GM23338 (cell line): ENCODE measurements around the gene DHPS.

ENCODE experiments used
- CTCF ChIP-seq, 2 experiments: fragments of 200-600 bp in 1 of 2; sonication (generic) in 1 of 2; conservative IDR thresholded peaks; 2 replicates each; pipeline versions ENCODE4 v1.5.1 to v1.6.1; 2016 to 2017; ENCODE audit warnings: antibody characterized with exemption in 2 of 2, low read depth in 2 of 2, mild to moderate bottlenecking in 2 of 2, moderate library complexity in 1 of 2
- EZH2 ChIP-seq: fragments of 200-600 bp; sonication (generic); IDR thresholded peaks from one replicate; pipeline ENCODE4 v1.8.0; 2017; ENCODE audit warnings: antibody characterized with exemption, mild to moderate bottlenecking, low read depth; ENCODE audit not compliant: unreplicated experiment
- JUNB ChIP-seq: IDR thresholded peaks from one replicate; pipeline ENCODE4 v1.6.1; 2016; ENCODE audit warnings: antibody characterized with exemption; ENCODE audit not compliant: unreplicated experiment
- NANOG ChIP-seq: IDR thresholded peaks from 2 replicates; pipeline ENCODE4 v1.6.1; 2016; ENCODE audit warnings: antibody characterized with exemption, borderline replicate concordance
- POLR2AphosphoS5 ChIP-seq: IDR thresholded peaks from 2 replicates; pipeline ENCODE4 v1.6.1; 2016; ENCODE audit warnings: antibody characterized with exemption, low read depth
- REST ChIP-seq: IDR thresholded peaks from one replicate; pipeline ENCODE4 v1.6.1; 2018; ENCODE audit warnings: antibody characterized with exemption; ENCODE audit not compliant: unreplicated experiment
- TF ChIP-seq, protein P1 (sequence below): IDR thresholded peaks from 2 replicates; pipeline ENCODE4 v1.6.1; 2016; ENCODE audit warnings: antibody characterized with exemption

- no peak for TF ChIP-seq CTCF (conservative IDR thresholded peaks at IDR 0.05; ENCODE audit: low read depth in 2 of 2)
- TF ChIP-seq JUNB, result no peak
- no peak for TF ChIP-seq NANOG
- TF ChIP-seq EZH2, result no peak
- no peak for TF ChIP-seq REST
- TF ChIP-seq POLR2AphosphoS5, result peak; percentile 89
- TF ChIP-seq, protein P1, sequence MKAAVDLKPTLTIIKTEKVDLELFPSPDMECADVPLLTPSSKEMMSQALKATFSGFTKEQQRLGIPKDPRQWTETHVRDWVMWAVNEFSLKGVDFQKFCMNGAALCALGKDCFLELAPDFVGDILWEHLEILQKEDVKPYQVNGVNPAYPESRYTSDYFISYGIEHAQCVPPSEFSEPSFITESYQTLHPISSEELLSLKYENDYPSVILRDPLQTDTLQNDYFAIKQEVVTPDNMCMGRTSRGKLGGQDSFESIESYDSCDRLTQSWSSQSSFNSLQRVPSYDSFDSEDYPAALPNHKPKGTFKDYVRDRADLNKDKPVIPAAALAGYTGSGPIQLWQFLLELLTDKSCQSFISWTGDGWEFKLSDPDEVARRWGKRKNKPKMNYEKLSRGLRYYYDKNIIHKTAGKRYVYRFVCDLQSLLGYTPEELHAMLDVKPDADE, result peak; percentile 76
Measured at GRCh38 chr19:12696366-12697335, 15.0 kb upstream of the DHPS start, which contains the start of gene FBXW9.
